22Rv1 (cell line): ENCODE results near the gene P2RY2.

Source experiments
- H3K27ac ChIP-seq: fragments of 450-650 bp; 2 replicates; pipeline ENCODE4 v1.5.1; 2017
- CTCF ChIP-seq: fragments of 450-650 bp; IDR thresholded peaks from 2 replicates; pipeline ENCODE4 v1.5.1; 2017; ENCODE audit warnings: mild to moderate bottlenecking
- ZFX ChIP-seq: fragments of 450-650 bp; IDR thresholded peaks from 2 replicates; pipeline ENCODE4 v1.6.1; 2017; ENCODE audit warnings: antibody characterized with exemption, borderline replicate concordance

Gene P2RY2

GRCh38 chr11:73280626-73281025 lies 62.5 kb downstream of the P2RY2 start:
- no peak overlapping the region for H3K27ac ChIP-seq

GRCh38 chr11:73281201-73281741 lies 63.2 kb downstream of the P2RY2 start:
- H3K27ac ChIP-seq = no peak overlapping the region
- TF ChIP-seq CTCF = no peak
- TF ChIP-seq ZFX = no peak

More at GRCh38 chr11:73280626-73281025, 62.5 kb downstream of the P2RY2 start:
- TF ChIP-seq CTCF (no peak), ZFX (no peak)

DNA sequence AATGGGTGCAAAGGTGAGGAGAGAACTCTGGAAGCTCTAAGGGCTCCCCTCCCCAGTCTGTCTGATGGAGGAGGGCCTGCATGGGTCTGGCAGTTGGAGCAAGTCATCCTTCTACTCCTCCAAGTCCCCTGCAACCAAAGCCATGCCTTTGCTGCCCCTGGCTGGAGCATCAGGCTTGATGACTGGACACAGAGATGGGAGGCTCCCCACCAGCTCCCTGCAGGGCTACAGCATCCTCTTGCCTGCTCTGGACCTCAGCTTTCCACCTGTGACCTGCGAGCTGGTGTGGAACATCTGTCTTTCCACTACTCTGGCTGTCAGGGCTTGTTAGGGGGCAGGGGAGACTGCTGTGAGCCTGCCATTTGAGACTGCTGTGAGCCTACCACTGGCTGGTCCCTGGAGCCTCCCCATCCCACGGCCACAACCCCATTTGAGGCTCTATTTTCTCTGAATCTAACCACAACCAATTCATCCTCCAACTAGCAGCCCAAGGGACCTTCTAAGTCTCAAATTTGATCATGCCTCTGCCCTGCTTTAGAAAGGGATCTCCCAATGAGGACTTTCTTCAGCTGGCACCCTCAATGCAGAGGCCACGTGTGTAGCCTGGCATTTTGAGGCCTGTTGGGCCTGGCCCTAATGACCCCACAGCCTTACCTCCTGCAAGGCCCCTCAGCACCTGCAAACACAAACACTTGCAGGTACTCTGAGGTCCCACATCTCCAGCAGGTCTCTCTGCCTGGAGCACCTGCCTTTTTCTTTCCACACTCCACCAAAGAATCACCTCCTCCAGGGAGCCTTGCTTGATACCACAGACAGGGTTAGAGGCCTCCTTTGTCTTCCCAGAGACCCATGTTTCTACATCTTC lies 63.9 kb downstream of the P2RY2 start:
- no peak overlapping the region for H3K27ac ChIP-seq
- TF ChIP-seq ZFX = no peak
- no peak for TF ChIP-seq CTCF

DNA sequence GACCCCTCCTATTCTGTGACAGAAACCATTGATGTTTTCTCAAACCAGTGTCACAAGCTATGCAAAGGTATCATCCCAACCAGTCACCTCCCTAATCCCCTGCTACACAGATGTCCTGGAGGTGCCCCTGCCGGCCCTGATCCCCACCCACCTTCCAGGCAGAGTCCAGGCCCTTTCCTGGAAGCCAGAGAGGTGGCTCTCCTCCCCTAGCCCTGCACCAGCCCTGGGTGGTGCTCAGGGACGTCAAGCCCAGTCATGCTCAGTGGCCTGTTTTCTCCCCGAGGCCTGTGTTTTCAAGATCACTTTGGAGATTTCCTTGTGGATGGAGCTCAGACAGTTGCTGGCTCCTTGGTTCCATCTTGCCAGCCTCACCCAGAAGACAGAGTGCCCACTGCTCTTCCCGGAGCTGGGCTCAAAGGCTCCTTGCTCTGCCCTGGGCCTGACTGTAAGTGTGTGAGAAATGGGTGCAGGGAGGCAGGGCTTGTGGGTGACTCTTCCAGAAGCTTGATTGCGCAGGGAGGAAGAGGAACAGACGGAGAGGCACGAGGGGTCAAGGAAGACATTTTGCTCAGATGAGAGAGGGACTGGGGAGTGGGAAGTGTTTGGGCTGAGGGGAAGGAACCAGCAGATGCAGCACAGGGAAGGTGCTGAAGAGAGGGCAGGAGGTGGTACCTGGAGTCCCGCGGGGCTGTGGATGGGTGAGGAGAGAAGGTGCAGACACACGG lies 65.4 kb downstream of the P2RY2 start:
- TF ChIP-seq CTCF (no peak), ZFX (no peak)
- H3K27ac ChIP-seq = no peak overlapping the region

DNA sequence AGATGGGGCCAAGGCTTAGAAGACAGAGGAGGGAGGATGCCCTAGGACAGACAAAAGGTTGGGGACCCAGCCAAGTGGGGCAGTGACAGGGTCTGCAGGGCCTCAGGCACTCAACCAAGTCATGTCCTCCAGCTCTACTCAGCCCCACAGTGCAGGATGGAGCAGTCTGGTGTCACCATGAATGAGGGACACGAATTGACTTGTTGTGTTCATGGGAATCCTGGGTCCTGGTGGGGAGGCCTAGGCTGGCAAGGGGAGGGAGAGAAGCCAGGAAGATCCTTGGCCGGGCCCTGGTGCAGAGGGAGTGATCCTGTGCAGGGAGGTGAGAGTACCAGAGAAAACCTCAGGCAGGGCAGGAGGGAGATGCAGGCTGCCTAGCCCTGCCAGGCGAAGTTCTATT lies 66.0 kb downstream of the P2RY2 start:
- no peak for TF ChIP-seq ZFX
- TF ChIP-seq CTCF = no peak
- H3K27ac ChIP-seq = no peak overlapping the region

GRCh38 chr11:73285721-73286120 lies 67.6 kb downstream of the P2RY2 start:
- no peak overlapping the region for H3K27ac ChIP-seq

More at GRCh38 chr11:73285721-73286120, 67.6 kb downstream of the P2RY2 start:
- TF ChIP-seq CTCF (no peak), ZFX (no peak)
